Activated CD8-positive, alpha-beta memory T cell treated with anti-CD3 and anti-CD28 coated beads, Interleukin-2, amount 50 U/mL, for 1 hour (primary cell): Measurements from ENCODE around the gene GLOD4.
"Not testable (repeated sequence)": the region's sequence is repeated elsewhere in the genome, so short reads cannot be mapped to it uniquely, and the experiment has no call there.

Experiments used
- DNase-seq: peaks from one replicate; pipeline ENCODE4 v3.0.0-alpha.2; 2020; ENCODE audit errors: extremely low read depth

The GLOD4 gene

GRCh38 chr17:802481-802880 is 20.4 kb upstream of the GLOD4 start:
- DNase-seq, result no peak

DNA sequence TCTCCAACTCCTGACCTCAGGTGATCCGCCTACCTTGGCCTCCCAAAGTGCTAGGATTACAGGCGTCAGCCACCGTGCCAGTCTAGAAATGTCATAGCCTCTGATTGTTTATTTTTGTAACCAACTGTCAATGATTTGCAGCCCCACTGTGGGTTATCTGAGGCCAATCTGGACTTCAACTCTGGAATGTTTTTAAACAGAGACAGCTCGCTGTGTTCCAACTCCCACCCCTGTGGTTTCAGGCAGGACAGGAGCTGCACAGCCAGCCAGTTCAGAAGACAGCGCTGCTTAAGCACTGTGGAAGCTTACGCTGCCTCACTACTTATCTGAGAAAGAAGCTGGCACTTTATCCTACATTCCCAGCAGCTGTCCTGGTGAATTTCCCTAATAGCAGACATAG is 19.6 kb upstream of the GLOD4 start:
- no peak for DNase-seq

DNA sequence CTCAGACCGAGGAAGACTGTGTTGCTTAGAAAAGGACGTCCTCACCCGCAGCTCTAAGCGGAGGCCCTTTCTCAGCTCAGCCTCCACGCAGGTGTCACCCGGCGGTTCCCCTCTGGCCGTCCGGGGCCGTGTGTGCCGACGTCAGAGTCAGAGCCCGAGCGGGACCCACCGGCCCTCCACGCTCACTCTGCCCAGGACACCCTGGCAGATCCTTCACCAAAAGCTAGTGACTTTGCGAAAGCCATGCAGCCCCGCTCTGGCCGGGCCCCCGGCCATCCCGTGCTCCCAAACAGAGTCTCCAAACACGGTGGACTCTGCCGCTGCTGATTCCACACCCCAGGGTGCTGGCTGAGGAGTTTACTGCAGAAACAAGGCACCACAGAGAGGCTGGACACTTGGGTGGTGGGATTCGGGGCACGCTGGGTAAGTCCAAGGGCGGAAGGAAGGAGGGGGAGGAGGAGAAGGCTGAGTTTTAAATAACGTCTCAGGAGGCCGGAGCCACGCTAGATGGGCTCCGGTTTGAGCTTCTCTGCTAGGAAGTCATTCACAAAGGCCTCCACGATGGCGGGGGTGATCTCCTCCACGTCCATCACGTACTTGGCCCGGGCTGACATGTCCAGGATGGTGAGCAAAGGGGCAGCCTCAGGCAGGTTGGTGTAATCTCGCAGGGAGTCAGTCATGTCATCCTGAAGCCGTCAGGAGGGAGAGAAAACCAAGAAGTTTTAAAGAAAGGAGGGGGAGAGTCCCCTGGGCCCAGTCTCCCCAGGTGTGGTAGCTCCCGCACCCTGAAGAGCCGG is 18.6 kb upstream of the GLOD4 start:
- DNase-seq, result no peak

GRCh38 chr17:799261-799660 is 17.2 kb upstream of the GLOD4 start:
- no peak for DNase-seq

GRCh38 chr17:798246-798645 is 16.2 kb upstream of the GLOD4 start:
- no peak for DNase-seq

GRCh38 chr17:797236-797840 is 15.3 kb upstream of the GLOD4 start:
- DNase-seq, result no peak

DNA sequence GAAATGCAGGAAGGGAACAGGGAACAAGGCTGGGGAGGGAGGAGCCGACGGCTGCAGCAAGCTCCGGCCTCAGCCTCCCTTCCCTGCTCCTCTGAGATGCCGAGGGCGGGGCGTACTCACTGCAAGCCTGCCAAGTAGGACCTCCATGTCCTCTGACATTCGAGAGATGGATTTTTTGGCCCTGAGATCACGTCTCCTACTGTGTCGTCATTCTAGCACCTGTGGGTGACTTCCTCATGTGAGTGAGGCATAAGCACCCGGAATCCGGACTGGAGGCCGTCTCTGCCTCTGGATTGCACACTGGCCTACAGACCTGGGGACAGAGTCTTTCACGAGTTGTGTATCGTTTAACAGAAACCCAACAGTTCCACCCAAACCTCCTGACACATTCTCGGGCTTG is 14.5 kb upstream of the GLOD4 start:
- DNase-seq, result no peak

DNA sequence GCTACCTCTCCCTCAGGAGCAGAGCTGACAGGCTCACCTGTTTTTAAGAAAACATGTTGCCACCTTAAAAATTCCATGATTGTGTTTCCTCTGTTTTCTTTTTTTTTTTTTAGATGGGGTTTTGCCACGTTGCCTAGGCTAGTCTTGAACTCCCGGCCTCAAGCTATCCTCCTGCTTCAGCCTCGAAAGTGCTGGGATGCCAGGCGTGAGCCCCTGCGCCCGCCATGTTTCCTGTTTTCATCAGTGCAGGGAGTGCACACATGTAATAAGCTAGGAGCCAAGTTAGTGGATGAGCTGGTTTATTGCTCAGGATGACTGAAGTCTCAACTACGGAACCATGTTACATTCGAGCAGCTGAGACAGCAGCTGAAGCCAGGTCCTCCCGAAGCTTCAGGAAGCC is 13.6 kb upstream of the GLOD4 start:
- no peak for DNase-seq

DNA sequence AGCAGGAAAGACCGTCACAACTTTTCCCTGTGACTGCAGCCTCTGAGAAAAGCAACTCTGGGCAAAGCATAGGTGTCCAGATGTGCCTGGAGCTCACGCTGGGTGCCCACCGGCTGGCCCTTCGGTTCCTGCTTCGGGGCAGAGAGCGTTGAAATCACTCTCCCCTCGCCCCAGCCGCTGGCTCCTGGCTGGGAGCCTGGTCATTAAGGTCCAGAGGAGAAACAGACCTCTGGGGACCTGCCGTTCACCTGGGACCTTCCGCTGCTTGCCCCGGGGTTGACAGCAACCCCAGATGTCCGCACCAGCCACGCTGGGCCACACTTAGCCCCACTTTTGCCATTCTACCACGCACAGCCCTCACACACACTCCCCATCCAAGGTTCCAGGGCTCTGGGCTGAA is 13.2 kb upstream of the GLOD4 start:
- no peak for DNase-seq

GRCh38 chr17:794876-795275 is 12.8 kb upstream of the GLOD4 start:
- no peak for DNase-seq

- DNase-seq, result no peak
Measured at GRCh38 chr17:792277-792676, 10.2 kb upstream of the GLOD4 start.

- DNase-seq, result no peak
Measured at GRCh38 chr17:791829-792228, 9.7 kb upstream of the GLOD4 start.

GRCh38 chr17:790874-791247 is 8.8 kb upstream of the GLOD4 start:
- not testable (repeated sequence) for DNase-seq

GRCh38 chr17:789931-790873 is 8.1 kb upstream of the GLOD4 start:
- DNase-seq, result not testable (repeated sequence)

- no peak for DNase-seq
Measured at GRCh38 chr17:789160-789840, 7.2 kb upstream of the GLOD4 start.

DNA sequence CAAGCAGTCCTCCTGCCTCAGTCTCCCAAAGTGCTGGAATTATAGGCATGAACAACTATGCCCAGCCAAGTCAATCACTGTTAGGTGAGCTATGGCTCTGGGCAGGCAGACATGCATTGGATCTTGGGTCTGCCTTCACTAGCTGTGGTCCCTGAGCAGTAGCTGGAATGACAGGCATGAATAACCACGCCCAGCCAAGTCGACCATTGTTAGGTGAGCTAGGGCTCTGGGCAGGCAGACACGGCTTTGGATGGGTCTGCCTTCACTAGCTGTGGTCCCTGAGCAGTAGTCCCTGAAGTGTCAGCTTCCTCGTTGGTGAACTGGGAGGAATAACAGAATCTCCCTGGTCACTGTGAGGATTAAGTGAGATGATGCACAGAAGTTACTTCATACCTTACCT is 6.5 kb upstream of the GLOD4 start:
- DNase-seq, result no peak

DNA sequence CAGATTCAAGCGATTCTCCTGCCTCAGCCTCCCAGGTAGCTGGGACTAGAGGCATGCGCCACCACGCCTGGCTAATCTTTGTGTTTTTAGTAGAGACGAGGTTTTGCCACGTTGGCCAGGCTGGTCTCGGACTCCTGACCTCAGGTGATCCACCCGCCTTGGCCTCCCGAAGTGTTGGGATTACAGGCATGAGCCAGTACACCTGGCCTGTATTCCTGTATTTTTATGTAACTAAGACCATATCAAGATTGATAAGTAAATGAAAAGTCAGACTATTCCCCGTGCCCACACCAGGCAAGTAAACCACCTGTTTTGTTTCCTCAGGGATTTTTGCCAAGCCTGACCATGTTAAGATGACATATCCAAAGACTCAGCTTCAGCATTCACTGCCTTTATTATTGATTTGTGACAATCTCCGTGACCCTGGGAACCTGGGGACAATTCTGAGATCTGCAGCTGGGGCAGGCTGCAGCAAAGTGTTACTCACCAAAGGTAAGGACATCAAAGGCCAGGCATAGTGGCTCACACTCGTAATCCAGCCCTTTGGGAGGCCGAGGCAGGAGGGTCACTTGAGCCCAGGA is 5.7 kb upstream of the GLOD4 start:
- DNase-seq, result no peak

DNA sequence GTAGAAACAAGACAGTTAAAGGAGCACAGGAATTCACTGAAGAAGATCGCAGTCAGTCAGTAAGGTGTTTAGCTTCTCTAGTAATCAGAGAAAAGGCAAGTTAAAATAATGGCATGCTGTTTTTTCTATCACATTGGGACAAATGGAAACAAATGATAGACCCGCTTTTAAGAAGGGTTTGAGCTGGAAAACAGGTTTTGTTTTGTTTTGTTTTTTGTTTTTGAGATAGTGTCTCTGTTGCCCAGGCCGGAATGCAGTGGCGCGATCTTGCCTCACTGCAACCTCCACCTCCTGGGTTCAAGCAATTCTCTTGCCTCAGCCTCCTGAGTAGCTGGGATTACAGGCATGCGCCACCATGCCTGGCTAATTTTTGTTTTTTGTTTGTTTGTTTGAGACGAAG is 3.8 kb upstream of the GLOD4 start:
- not testable (repeated sequence) for DNase-seq

DNA sequence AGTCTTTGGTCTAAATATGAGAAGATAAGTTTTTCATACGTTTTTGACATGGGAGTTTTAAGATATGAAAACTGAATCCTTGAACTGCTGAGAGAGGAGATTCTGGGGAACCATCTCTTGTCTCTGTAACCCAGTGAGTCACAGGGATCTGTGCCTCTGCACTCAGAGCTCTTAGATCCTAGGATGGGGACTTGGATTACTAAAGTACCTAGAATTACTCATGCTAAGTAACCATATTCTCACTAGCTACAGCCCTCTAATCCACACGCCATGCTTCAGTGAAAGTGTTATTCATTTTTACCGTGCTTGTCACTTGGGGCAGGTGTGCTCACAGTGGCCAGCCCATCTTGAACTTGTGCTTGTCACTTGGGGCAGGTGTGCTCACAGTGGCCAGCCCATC is 2.1 kb upstream of the GLOD4 start:
- no peak for DNase-seq

DNA sequence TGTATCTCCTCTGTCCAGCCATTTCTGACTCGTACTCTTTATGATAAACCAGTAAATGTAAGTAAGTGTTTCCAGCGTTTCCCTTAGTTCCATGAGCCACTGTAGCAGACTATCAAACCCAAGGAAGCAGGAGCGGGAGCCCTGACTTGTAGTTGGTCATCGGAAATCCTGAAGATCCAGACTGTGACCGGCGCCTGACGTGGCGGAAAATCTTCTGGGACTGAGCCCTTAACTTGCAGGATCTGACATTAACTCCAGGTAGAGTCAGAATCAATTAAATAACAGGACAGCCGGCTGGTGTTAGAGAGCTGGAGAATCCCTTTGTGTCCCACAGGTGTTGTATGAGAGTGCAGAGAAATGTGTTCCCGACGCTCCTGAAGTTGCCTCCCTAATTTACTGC is 4.0 kb downstream of the GLOD4 start:
- DNase-seq, result no peak

- no peak for DNase-seq
Measured at GRCh38 chr17:774313-774584, 7.8 kb downstream of the GLOD4 start.
